ENCODE data around the gene UBA5. TPM values are rescaled to one million over a fixed set of nuclear protein-coding genes. Genes with fewer than 3 reads are reported as not detected.

Gene UBA5
- total RNA-seq, 4 donors from 2014 or later = 19.3 to 27.7 (median 21.5) TPM

- no peak for ATAC-seq
- intact Hi-C loops (cut with DNase I; ENCODE audit: low total_unique reads) = no loop called here
- in situ Hi-C loops (cut with MboI; ENCODE audit: low sequenced_read_pairs in 4 of 4) = loop anchor here in 2 of 4 donors (25.0 kb wide), 2 partner anchors 884 to 1109 kb away; partner anchors contain the start of gene SRPRB (in 1 of the 2)
- Histone ChIP-seq H3K27ac (no peak overlapping the region), H3K27me3 (no peaks in the 10 kb centered on the region), H3K36me3 (peaks cover 0 to 91% of the 10 kb centered on the region in 2 donors), H3K4me3 (no peak overlapping the region), H3K9me3 (no peaks in the 10 kb centered on the region), H3K4me1 (no peaks in the 10 kb centered on the region)
- DNase-seq = no peak
- TF ChIP-seq CTCF (IDR thresholded peaks at IDR 0.05 in 4 of 5, conservative IDR thresholded peaks at IDR 0.05 in 1 of 5) = no peak
- TF ChIP-seq POLR2A (IDR thresholded peaks at IDR 0.05) = no peak
Observed at GRCh38 chr3:132703733-132704132, 43.6 kb downstream of the UBA5 start.

- no peak overlapping the region for H3K27ac ChIP-seq
- TF ChIP-seq CTCF (IDR thresholded peaks at IDR 0.05 in 4 of 5, conservative IDR thresholded peaks at IDR 0.05 in 1 of 5) (no peak), POLR2A (IDR thresholded peaks at IDR 0.05) (no peak)
- H3K9me3 ChIP-seq = no peaks in the 10 kb centered on the region
- H3K27me3 ChIP-seq = no peaks in the 10 kb centered on the region
- H3K4me1 ChIP-seq = peaks cover 0 to 4% of the 10 kb centered on the region in 2 donors
- peaks cover 0 to 72% of the 10 kb centered on the region in 2 donors for H3K36me3 ChIP-seq
- in situ Hi-C loops (cut with MboI; ENCODE audit: low sequenced_read_pairs in 4 of 4) = loop anchor here in 2 of 4 donors (25.0 kb wide), 2 partner anchors 878 to 1103 kb away; partner anchors contain the start of gene SRPRB (in 1 of the 2)
- DNase-seq = no peak
- ATAC-seq = no peak
- intact Hi-C loops (cut with DNase I; ENCODE audit: low total_unique reads) = loop anchor here (5.0 kb wide), 1 partner anchor 32 kb away; no protein-coding TSS in a partner anchor
- no peak overlapping the region for H3K4me3 ChIP-seq
Observed at GRCh38 chr3:132709761-132710160, 49.6 kb downstream of the UBA5 start.

- DNase-seq (no peak), ATAC-seq (no peak)
- Histone ChIP-seq H3K4me3 (no peak overlapping the region), H3K27me3 (no peaks in the 10 kb centered on the region), H3K4me1 (peaks cover 0 to 4% of the 10 kb centered on the region in 2 donors), H3K9me3 (no peaks in the 10 kb centered on the region), H3K36me3 (peaks cover 0 to 67% of the 10 kb centered on the region in 2 donors), H3K27ac (no peak overlapping the region)
- intact Hi-C loops (cut with DNase I; ENCODE audit: low total_unique reads) = loop anchor here (5.0 kb wide), 1 partner anchor 33 kb away; no protein-coding TSS in a partner anchor
- no peak for TF ChIP-seq POLR2A (IDR thresholded peaks at IDR 0.05)
- no peak for TF ChIP-seq CTCF (IDR thresholded peaks at IDR 0.05 in 4 of 5, conservative IDR thresholded peaks at IDR 0.05 in 1 of 5)
- in situ Hi-C loops (cut with MboI; ENCODE audit: low sequenced_read_pairs in 4 of 4) = loop anchor here in 2 of 4 donors (25.0 kb wide), 2 partner anchors 877 to 1102 kb away; partner anchors contain the start of gene SRPRB (in 1 of the 2)
Observed at GRCh38 chr3:132710311-132710710, 50.2 kb downstream of the UBA5 start.

GRCh38 chr3:132713977-132714727 is 54.0 kb downstream of the UBA5 start:
- no peak overlapping the region for H3K27ac ChIP-seq
- no peak for ATAC-seq
- H3K36me3 ChIP-seq = peaks cover 0 to 56% of the 10 kb centered on the region in 2 donors
- H3K27me3 ChIP-seq = no peaks in the 10 kb centered on the region
- H3K9me3 ChIP-seq = no peaks in the 10 kb centered on the region
- in situ Hi-C loops (cut with MboI; ENCODE audit: low sequenced_read_pairs in 4 of 4) = loop anchor here in 2 of 4 donors (25.0 kb wide), 2 partner anchors 873 to 1098 kb away; partner anchors contain the start of gene SRPRB (in 1 of the 2)
- intact Hi-C loops (cut with DNase I; ENCODE audit: low total_unique reads) = loop anchor here (5.0 kb wide), 1 partner anchor 37 kb away; no protein-coding TSS in a partner anchor
- H3K4me1 ChIP-seq = peaks cover 0 to 10% of the 10 kb centered on the region in 2 donors
- TF ChIP-seq CTCF (IDR thresholded peaks at IDR 0.05 in 4 of 5, conservative IDR thresholded peaks at IDR 0.05 in 1 of 5) (no peak), POLR2A (IDR thresholded peaks at IDR 0.05) (no peak)
- H3K4me3 ChIP-seq = no peak overlapping the region
- no peak for DNase-seq

Measured in gastrocnemius medialis (tissue), 4 donors.